Adrenal gland (tissue), 12 donors: Measurements from ENCODE around the gene KRTAP4-12. TPM values are rescaled to one million over a fixed set of nuclear protein-coding genes. Genes with fewer than 3 reads are reported as not detected.
"Not testable (repeated sequence)": the region's sequence is repeated elsewhere in the genome, so short reads cannot be mapped to it uniquely, and the experiment has no call there.

Source experiments
- DNase-seq, 7 donors: peaks; one replicate each; pipeline ENCODE4 v3.0.0-alpha.2; 2019 to 2020
- H3K27ac ChIP-seq, 5 donors: fragments of 200-600 bp; sonication (generic) in 4 of 5; 1 replicate in 3 of 5; 2 replicates in 2 of 5; pipeline versions ENCODE4 v1.5.1 to v1.8.0; 2016 to 2020; ENCODE audit warnings: mild to moderate bottlenecking in 1 of 5
- H3K27me3 ChIP-seq: fragments of 200-600 bp; 2 replicates; pipeline ENCODE4 v1.8.0; 2021
- H3K36me3 ChIP-seq, 2 donors: fragments of 200-600 bp; replicated peaks in 1 of 2; 1 replicate in 1 of 2; 2 replicates in 1 of 2; pipeline versions ENCODE4 v1.5.1 to v1.8.0; 2018 to 2022
- H3K4me1 ChIP-seq, 2 donors: fragments of 200-600 bp; replicated peaks in 1 of 2; 1 replicate in 1 of 2; 2 replicates in 1 of 2; pipeline versions ENCODE4 v1.5.1 to v1.8.0; 2018 to 2021
- H3K4me3 ChIP-seq, 4 donors: fragments of 200-600 bp; sonication (generic) in 3 of 4; one replicate each; pipeline ENCODE4 v1.5.1; 2016 to 2018
- H3K9me3 ChIP-seq, 3 donors: fragments of 200-600 bp; sonication (generic) in 1 of 3; replicated peaks in 1 of 3; 1 replicate in 2 of 3; 2 replicates in 1 of 3; pipeline versions ENCODE4 v1.5.1 to v1.8.0; 2016 to 2021
- POLR2A ChIP-seq, 2 donors: fragments of 450-650 bp; IDR thresholded peaks; one replicate each; pipeline ENCODE4 v1.6.1; 2017; ENCODE audit warnings: antibody characterized with exemption in 2 of 2, mild to moderate bottlenecking in 2 of 2, moderate library complexity in 1 of 2
- WGBS, 4 donors: extraction: QIAGEN DNeasy Blood & Tissue Kit in 2 of 4; methylation state at CpG; one replicate each; pipeline versions ENCODE4 v1.1.5 to v1.1.7; 2013 to 2017; 5-methylcytosine and 5-hydroxymethylcytosine counted together
- intact Hi-C, 2 donors: fragments of 100-400 bp; cut with DNase I; formaldehyde crosslinking; loops; one replicate each; pipeline versions ENCODE4 v1.14.1 to v1.15.0; 2022 to 2023
- polyA plus RNA-seq, 3 donors: library from polyadenylated mRNA; stranded (reverse); fragments of 200-250 nt in 2 of 3; fragments of 350-450 nt in 1 of 3; fragmentation: Illumina TruSeq in 1 of 3; extraction: RNeasy Lipid Tissue Mini Kit (QIAGEN cat#74804) in 1 of 3; gene quantifications; one replicate each; pipeline ENCODE4 v1.2.3, GENCODE V29; 2013 to 2014
- total RNA-seq, 9 donors: library from RNA; depleted of rRNA in 4 of 9; stranded (reverse); fragments of >200 nt in 4 of 9; fragments of 120-200 nt in 1 of 9; fragmentation: NEBNext Ultra II Directional in 1 of 9; extraction: Animal tissue kit (Norgen Biotek cat#: 25700) in 1 of 9; gene quantifications; one replicate each; pipeline versions ENCODE4 v1.1.0 to v1.2.4, GENCODE V29; 2013 to 2023
- TF ChIP-seq, protein P1 (sequence below), 6 experiments: fragments of 450-650 bp in 4 of 6; fragments of 200-600 bp in 2 of 6; sonication (generic) in 1 of 6; IDR thresholded peaks; 1 replicate in 5 of 6; 2 replicates in 1 of 6; pipeline versions ENCODE4 v1.5.1 to v1.8.0; 2016 to 2021; ENCODE audit warnings: antibody characterized with exemption in 6 of 6, mild to moderate bottlenecking in 2 of 6, moderate library complexity in 1 of 6
- donor health status: healthy with polysubstance abuse.
- donor health status: Bipolar disorder and iron deficiency.
- donor health status: DM: yes; HTN: yes; CAD: no.
- donor health status: DM: no; HTN: no; CAD: no.
- donor health status: DM: no; HTN: no; CAD: no.
- donor health status: DM: yes; HTN: yes; CAD: no.

Gene KRTAP4-12
- total and polyA plus RNA-seq, 12 donors: not detected

DNA sequence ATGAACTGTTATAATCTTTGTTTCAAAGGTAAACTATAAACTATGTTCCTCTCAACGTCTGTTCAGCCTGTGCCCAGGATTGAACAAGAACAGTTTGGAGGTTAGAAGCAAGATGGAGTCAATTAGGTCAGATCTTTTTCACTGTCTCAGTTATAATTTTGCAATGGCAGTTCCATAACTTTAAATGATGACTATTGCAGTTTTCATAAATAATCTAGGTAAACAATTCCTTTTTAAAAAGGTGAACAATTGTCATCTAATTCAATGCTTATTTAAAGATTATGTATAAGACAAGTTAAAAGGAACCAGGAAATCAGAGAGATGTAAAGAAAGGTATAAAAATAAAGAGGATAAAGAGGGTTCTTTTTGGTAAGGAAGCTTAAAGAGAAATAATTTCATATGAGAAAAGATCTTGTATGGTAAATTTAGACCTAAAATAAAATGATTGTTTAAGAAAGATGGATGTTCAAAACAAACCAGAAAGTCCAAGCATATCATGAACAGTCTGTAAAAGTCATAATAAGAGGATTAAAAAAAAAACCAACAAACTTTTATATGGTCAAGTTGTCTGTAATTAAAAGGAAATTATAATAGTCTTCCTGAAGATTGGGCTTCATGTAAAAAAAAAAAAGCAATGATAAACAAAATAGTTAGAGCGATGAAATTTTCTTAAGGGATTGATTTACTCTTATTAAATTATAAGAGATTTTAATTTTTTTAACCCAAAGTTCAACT is 12.7 kb downstream of the KRTAP4-12 start:
- TF ChIP-seq, protein P1, sequence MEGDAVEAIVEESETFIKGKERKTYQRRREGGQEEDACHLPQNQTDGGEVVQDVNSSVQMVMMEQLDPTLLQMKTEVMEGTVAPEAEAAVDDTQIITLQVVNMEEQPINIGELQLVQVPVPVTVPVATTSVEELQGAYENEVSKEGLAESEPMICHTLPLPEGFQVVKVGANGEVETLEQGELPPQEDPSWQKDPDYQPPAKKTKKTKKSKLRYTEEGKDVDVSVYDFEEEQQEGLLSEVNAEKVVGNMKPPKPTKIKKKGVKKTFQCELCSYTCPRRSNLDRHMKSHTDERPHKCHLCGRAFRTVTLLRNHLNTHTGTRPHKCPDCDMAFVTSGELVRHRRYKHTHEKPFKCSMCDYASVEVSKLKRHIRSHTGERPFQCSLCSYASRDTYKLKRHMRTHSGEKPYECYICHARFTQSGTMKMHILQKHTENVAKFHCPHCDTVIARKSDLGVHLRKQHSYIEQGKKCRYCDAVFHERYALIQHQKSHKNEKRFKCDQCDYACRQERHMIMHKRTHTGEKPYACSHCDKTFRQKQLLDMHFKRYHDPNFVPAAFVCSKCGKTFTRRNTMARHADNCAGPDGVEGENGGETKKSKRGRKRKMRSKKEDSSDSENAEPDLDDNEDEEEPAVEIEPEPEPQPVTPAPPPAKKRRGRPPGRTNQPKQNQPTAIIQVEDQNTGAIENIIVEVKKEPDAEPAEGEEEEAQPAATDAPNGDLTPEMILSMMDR (IDR thresholded peaks at IDR 0.05): no peak
- TF ChIP-seq POLR2A (IDR thresholded peaks at IDR 0.05): no peak
- Histone ChIP-seq H3K4me3 (no peak overlapping the region), H3K27ac (no peak overlapping the region), H3K36me3 (no peaks in the 10 kb centered on the region), H3K4me1 (no peaks in the 10 kb centered on the region), H3K9me3 (peaks cover 0 to 5% (median 0%) of the 10 kb centered on the region in 3 donors), H3K27me3 (no peaks in the 10 kb centered on the region)
- 64 to 77% (median 71%) methylated on average over 2 of the region's 2 CpGs for WGBS, 4 donors
- DNase-seq: no peak
- intact Hi-C loops: no loop called here

DNA sequence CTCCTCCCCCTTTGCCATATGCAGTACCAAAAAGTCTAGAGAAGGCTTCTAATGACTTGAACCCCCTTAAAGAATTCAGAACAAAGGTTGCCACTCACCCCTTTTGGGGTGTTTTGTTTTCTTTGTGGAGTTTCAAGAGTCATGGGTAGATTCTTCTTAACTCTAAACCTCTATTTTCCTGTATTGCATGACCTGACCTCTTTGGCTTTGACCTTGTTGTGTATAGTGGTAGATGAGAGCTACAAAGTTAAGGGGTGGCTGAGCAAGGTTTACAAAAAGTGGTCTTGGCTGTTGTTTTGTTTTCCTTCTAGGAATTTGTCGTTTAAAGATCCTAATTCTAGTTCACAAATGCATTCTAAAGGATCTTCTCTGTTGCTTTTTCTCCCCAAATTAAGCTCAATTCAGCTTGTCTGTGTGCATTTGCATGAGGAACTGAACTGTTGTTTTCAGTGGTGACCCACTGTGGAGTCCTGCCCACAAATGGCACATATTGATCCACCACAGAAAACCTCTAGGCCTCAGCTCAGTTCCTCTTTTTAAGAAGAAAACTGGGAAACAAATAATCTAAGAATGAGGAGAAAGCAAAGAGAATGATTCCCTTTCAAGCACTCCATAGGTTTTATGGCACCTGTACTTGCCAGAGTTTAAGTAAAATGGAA is 15.1 kb downstream of the KRTAP4-12 start:
- H3K9me3 ChIP-seq, H3K4me1 ChIP-seq, H3K27me3 ChIP-seq, intact Hi-C loops, H3K27ac ChIP-seq, H3K36me3 ChIP-seq, DNase-seq, H3K4me3 ChIP-seq: not testable (repeated sequence)
- WGBS, 4 donors: 0 to 61% (median 21%) methylated on average over 1 of the region's 1 CpG

DNA sequence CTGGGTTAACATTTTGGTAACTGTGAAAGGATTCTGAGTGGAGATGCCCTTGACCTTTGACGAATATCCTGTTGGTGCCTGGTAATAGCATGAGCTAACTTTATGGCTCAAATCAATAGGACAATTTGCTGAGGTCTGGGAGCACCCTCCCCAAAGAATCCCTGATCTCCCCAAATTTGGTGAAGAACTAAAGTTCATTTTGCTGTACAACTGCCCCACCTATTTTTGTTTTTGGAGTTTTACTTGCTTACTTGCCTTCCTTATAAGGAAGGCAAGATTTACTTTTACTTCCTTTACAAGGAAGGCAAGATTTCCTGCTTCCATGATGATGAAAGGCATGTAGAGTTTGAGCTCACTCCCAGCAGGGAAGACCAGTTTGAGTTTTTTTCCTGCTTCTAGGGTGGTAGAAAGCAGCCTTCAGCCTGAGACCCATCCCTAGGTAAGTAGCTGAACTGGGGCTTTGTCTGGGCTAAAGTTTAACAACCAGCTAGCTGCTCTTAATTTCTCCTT is 16.0 kb downstream of the KRTAP4-12 start:
- Histone ChIP-seq H3K27ac (no peak overlapping the region), H3K36me3 (no peaks in the 10 kb centered on the region), H3K4me1 (no peaks in the 10 kb centered on the region), H3K9me3 (peaks cover 0 to 1% (median 0%) of the 10 kb centered on the region in 3 donors), H3K27me3 (no peaks in the 10 kb centered on the region), H3K4me3 (no peak overlapping the region)
- intact Hi-C loops: no loop called here
- 29 to 40% (median 37%) methylated on average over 1 of the region's 1 CpG for WGBS, 4 donors
- TF ChIP-seq POLR2A (IDR thresholded peaks at IDR 0.05): no peak
- TF ChIP-seq, protein P1 (IDR thresholded peaks at IDR 0.05): no peak
- no peak for DNase-seq

DNA sequence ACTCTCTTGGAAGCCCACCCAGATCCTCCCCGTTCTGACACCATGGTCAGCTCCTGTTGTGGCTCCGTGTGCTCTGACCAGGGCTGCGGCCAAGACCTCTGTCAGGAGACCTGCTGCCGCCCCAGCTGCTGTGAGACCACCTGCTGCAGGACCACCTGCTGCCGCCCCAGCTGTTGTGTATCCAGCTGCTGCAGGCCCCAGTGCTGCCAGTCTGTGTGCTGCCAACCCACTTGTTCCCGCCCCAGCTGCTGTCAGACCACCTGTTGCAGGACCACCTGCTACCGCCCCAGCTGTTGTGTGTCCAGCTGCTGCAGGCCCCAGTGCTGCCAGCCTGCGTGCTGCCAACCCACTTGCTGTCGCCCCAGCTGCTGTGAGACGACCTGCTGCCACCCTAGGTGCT is 18.6 kb downstream of the KRTAP4-12 start, which contains the start of gene KRTAP4-9:
Gene KRTAP4-9 (plus strand): TSS at position 43 of the 400 bp plus-strand sequence. CDS start 0 bp downstream, at position 43.
- 68 to 77% (median 76%) methylated on average over 5 to 10 of the region's 10 CpGs; no CpG with 5 or more reads in 1 of the 4 donors for WGBS, 4 donors
- intact Hi-C loops, DNase-seq, H3K27me3 ChIP-seq, H3K9me3 ChIP-seq, H3K27ac ChIP-seq, H3K36me3 ChIP-seq, H3K4me3 ChIP-seq, H3K4me1 ChIP-seq: not testable (repeated sequence)

DNA sequence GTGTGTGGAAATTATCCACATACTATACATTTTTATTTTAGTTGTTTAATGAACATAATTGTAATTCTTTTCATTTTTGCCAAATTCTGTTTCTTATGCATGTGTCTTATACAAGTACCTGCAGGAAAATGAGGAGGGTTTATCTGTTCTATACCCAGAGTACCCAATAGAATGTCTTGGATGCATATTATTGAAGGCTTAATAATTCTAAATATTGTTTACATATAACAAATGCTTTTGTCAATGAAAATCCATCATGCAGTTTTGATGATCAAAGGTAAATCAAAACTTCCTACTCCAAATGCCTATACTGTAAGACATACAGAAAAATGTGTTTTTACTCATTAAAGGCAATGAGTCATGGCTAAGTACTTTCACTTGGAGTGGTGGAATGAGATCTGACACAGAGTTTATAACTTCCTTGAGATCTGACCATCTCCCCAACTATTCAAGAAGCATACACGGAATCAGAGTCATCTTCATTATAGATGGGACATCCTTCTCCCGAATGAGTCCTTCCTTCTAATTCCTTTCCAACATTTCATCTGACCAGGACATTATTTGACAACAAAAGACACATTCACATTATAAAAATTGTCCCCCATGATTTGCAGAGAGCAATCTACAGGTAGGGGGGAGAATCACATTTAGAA is 19.5 kb downstream of the KRTAP4-12 start:
- H3K36me3 ChIP-seq, H3K4me3 ChIP-seq, intact Hi-C loops, H3K9me3 ChIP-seq, DNase-seq, H3K27me3 ChIP-seq, H3K27ac ChIP-seq, H3K4me1 ChIP-seq: not testable (repeated sequence)
- WGBS, 4 donors: 63 to 71% (median 69%) methylated on average over 2 of the region's 2 CpGs
